NCI-H82 (cell line): Measurements from ENCODE around the gene KRT83.
"Not testable (repeated sequence)": the region's sequence is repeated elsewhere in the genome, so short reads cannot be mapped to it uniquely, and the experiment has no call there.

Experiments
- DNase-seq: peaks from one replicate; lab custom pipeline; 2025; lab: John Stamatoyannopoulos, UW

KRT83 gene

GRCh38 chr12:52308806-52309425 is 12.3 kb downstream of the KRT83 start:
- DNase-seq: no peak

- DNase-seq: peak; percentile 74
These were observed 13.1 kb downstream of the KRT83 start for GRCh38 chr12:52307836-52308805.

GRCh38 chr12:52306731-52307130 is 14.5 kb downstream of the KRT83 start:
- DNase-seq: no peak

GRCh38 chr12:52305921-52306705 is 15.1 kb downstream of the KRT83 start:
- DNase-seq: no peak

GRCh38 chr12:52304941-52305411 is 16.2 kb downstream of the KRT83 start:
- DNase-seq: not testable (repeated sequence)

GRCh38 chr12:52302242-52302914 is 18.8 kb downstream of the KRT83 start:
- not testable (repeated sequence) for DNase-seq

GRCh38 chr12:52301721-52302120 is 19.5 kb downstream of the KRT83 start:
- DNase-seq: not testable (repeated sequence)

GRCh38 chr12:52300796-52301691 is 20.2 kb downstream of the KRT83 start:
- DNase-seq: no peak

GRCh38 chr12:52298677-52299190 is 22.5 kb downstream of the KRT83 start:
- no peak for DNase-seq

- no peak for DNase-seq
These were observed 24.5 kb downstream of the KRT83 start for GRCh38 chr12:52296572-52297215.

- no peak for DNase-seq
These were observed 25.5 kb downstream of the KRT83 start for GRCh38 chr12:52295663-52296062.

GRCh38 chr12:52294803-52295202 is 26.4 kb downstream of the KRT83 start:
- DNase-seq: no peak

- no peak for DNase-seq
These were observed 27.3 kb downstream of the KRT83 start for GRCh38 chr12:52293926-52294325.

- DNase-seq: no peak
These were observed 29.8 kb downstream of the KRT83 start, which contains the start of gene KRT81 for GRCh38 chr12:52291267-52291935. TSS of gene KRT81 (minus strand) at chr12:52291534. CDS start at chr12:52291465, 69 bp downstream.

- DNase-seq: not testable (repeated sequence)
These were observed 30.6 kb downstream of the KRT83 start for GRCh38 chr12:52290483-52291134.

- DNase-seq: not testable (repeated sequence)
These were observed 33.1 kb downstream of the KRT83 start for GRCh38 chr12:52287816-52288805.
